Tibial nerve (tissue), 3 donors: ENCODE measurements around the gene RDH14.
A peak's percentile ranks its signal among the peaks of the same experiment; 100 is the strongest.

Source experiments
- POLR2A ChIP-seq, 2 donors: fragments of 450-650 bp; IDR thresholded peaks; one replicate each; pipeline ENCODE4 v1.6.1; 2017; ENCODE audit warnings: antibody characterized with exemption in 2 of 2, mild to moderate bottlenecking in 2 of 2, moderate library complexity in 2 of 2
- TF ChIP-seq, protein P1 (sequence below), 5 experiments: fragments of 200-600 bp in 3 of 5; fragments of 450-650 bp in 2 of 5; sonication (generic) in 3 of 5; IDR thresholded peaks; one replicate each; pipeline ENCODE4 v1.5.1; 2016 to 2019; ENCODE audit warnings: antibody characterized with exemption in 5 of 5, mild to moderate bottlenecking in 3 of 5, moderate library complexity in 2 of 5

DNA sequence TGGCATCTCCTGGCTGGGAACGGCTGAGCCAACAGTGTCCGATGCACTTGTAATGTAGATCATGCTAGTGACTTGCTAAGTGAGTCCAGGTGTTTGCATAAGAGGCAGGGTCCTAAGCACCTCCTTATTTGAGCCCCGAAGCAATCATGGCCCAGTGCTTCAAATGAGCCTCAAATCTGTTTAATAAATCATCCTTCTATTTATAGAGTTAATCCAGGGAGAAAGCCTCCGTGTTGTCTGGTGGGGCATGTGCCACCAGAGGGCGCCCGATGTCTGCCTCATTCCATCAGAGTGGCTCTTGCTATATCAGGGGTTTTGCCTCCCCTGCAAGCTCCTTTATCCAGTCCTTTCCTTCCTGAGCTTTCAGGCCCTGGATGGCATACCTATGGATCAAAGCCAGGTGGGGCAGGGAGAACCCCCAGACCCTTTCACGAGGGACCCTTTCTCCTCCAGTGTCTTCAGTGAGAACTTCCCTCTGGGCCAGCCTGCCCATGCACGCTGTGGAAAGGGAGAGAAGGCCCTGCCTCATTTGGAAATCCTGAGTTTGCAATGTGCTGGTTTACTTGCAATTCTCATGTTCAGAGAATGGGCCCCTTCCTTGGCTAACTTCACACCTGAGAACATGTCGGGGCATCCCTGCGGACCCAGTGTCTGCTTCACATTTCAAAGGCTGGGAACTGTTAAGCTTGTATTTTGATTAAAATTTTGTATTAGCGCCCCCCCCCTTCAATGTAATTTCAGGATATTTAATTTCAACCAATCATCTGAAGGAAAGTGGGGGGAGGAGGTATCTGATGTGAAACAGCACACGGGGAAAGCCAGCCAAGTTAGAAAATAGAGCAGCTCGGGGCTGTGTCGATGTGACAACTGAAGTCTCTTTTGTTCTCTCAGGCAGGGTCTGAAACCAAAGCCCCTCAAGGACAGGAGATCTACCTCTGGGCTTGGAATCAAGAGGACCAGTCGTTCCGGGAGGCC lies 39.7 kb downstream of the RDH14 start:
- no peak for TF ChIP-seq POLR2A (IDR thresholded peaks at IDR 0.05)
- TF ChIP-seq, protein P1, sequence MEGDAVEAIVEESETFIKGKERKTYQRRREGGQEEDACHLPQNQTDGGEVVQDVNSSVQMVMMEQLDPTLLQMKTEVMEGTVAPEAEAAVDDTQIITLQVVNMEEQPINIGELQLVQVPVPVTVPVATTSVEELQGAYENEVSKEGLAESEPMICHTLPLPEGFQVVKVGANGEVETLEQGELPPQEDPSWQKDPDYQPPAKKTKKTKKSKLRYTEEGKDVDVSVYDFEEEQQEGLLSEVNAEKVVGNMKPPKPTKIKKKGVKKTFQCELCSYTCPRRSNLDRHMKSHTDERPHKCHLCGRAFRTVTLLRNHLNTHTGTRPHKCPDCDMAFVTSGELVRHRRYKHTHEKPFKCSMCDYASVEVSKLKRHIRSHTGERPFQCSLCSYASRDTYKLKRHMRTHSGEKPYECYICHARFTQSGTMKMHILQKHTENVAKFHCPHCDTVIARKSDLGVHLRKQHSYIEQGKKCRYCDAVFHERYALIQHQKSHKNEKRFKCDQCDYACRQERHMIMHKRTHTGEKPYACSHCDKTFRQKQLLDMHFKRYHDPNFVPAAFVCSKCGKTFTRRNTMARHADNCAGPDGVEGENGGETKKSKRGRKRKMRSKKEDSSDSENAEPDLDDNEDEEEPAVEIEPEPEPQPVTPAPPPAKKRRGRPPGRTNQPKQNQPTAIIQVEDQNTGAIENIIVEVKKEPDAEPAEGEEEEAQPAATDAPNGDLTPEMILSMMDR (IDR thresholded peaks at IDR 0.05) = peak; percentile 77 to 89 (median 84)
